GM12878 (cell line): ENCODE results near the gene RORC. TPM values are rescaled to one million over a fixed set of nuclear protein-coding genes. Genes with fewer than 3 reads are reported as not detected.

ENCODE experiments used
- ATAC-seq: fragments of 200-7000 bp; cut with Tn5 transposase; 3 replicates; pipeline ENCODE4 v1.9.1; 2020; ENCODE audit warnings: mild to moderate bottlenecking, moderate library complexity
- BruUV-seq: library from RNA; stranded (reverse); fragments of 400-500 nt; replicated peaks from 2 replicates; lab custom pipeline; 2021; lab: Mats Ljungman, UMichigan
- CTCF ChIA-PET: fragments of 300-600 bp; sonication (Branson Sonifier 250); formaldehyde crosslinking; extraction: SDS; loops from one replicate; lab custom pipeline; 2021; ENCODE audit warnings: inconsistent platforms; lab: Yijun Ruan, JAX
- POLR2A ChIA-PET: fragments of 350-600 bp; formaldehyde crosslinking; extraction: SDS; loops from one replicate; lab custom pipeline; 2021; ENCODE audit warnings: inconsistent platforms; lab: Charles Lee
- RAD21 ChIA-PET: fragments of 300-600 bp; sonication (Branson Sonifier 250); formaldehyde crosslinking; loops from one replicate; lab custom pipeline; 2023; ENCODE audit warnings: antibody characterized with exemption; ENCODE audit not compliant: unreplicated experiment; lab: Charles Lee
- SMC1A ChIA-PET: fragments of 300-600 bp; sonication (Branson Sonifier 250); formaldehyde crosslinking; loops from one replicate; lab custom pipeline; 2023; ENCODE audit not compliant: unreplicated experiment, uncharacterized antibody; lab: Charles Lee
- DNase-seq: peaks from one replicate; pipeline ENCODE4 v3.0.0-alpha.2; 2011; ENCODE audit warnings: low read depth, low spot score
- FAIRE-seq: peaks from 3 replicates; lab custom pipeline; 2011; peaks lifted over from hg19 to GRCh38; lab: Jason Lieb, UNC
- H2AFZ ChIP-seq: 2 replicates; pipeline ENCODE4 v1.6.0; 2011; ENCODE audit warnings: low read depth, low read length, control low read depth; ENCODE audit not compliant: control insufficient read depth
- H3K27ac ChIP-seq: 2 replicates; pipeline ENCODE4 v1.5.1; 2011; ENCODE audit warnings: control low read depth; ENCODE audit not compliant: control insufficient read depth, insufficient read depth
- H3K27me3 ChIP-seq, 2 experiments: replicated peaks in 1 of 2; 2 replicates each; pipeline versions ENCODE4 v1.6.0 to v1.6.1; 2011; ENCODE audit warnings: low read length in 1 of 2; ENCODE audit not compliant: control insufficient read depth in 2 of 2, insufficient read depth in 2 of 2
- H3K36me3 ChIP-seq, 2 experiments: 2 replicates each; pipeline ENCODE4 v1.5.1; 2011; ENCODE audit warnings: low read length in 1 of 2; ENCODE audit not compliant: control insufficient read depth in 2 of 2, insufficient read depth in 2 of 2
- H3K4me1 ChIP-seq: 2 replicates; pipeline ENCODE4 v1.6.1; 2011; ENCODE audit warnings: mild to moderate bottlenecking, low read length, moderate library complexity, mixed read lengths; ENCODE audit not compliant: control insufficient read depth, insufficient read depth
- H3K4me2 ChIP-seq: 2 replicates; pipeline ENCODE4 v1.6.0; 2011; ENCODE audit warnings: control low read depth; ENCODE audit not compliant: control insufficient read depth, insufficient read depth
- H3K4me3 ChIP-seq: fragments of 200-600 bp; sonication (generic); 2 replicates; pipeline ENCODE4 v1.5.1; 2016
- H3K79me2 ChIP-seq: 2 replicates; pipeline ENCODE4 v1.6.0; 2011; ENCODE audit warnings: low read length; ENCODE audit not compliant: control insufficient read depth, insufficient read depth
- H3K9ac ChIP-seq: 2 replicates; pipeline ENCODE4 v1.8.0; 2011; ENCODE audit warnings: low read length, control low read depth, mixed read lengths; ENCODE audit not compliant: control insufficient read depth, insufficient read depth
- H3K9me3 ChIP-seq: replicated peaks from 3 replicates; pipeline ENCODE4 v1.5.1; 2011; ENCODE audit warnings: mild to moderate bottlenecking, low read length; ENCODE audit not compliant: control insufficient read depth, insufficient read depth
- H4K20me1 ChIP-seq: 2 replicates; pipeline ENCODE4 v1.6.0; 2011; ENCODE audit not compliant: control insufficient read depth, insufficient read depth
- CEBPB ChIP-seq, 2 experiments: fragments of 150-350 bp in 1 of 2; IDR thresholded peaks; 2 replicates each; pipeline ENCODE4 v1.6.1; 2012 to 2014; ENCODE audit warnings: low read depth in 2 of 2, low read length in 2 of 2, borderline replicate concordance in 1 of 2, inconsistent platforms in 1 of 2
- GABPA ChIP-seq: IDR thresholded peaks from 2 replicates; pipeline ENCODE4 v1.6.1; 2014; ENCODE audit warnings: antibody characterized with exemption, low read depth, mild to moderate bottlenecking, inconsistent platforms
- HDAC2 ChIP-seq: fragments of 200-600 bp; sonication (generic); IDR thresholded peaks from 2 replicates; pipeline ENCODE4 v1.6.1; 2017
- RB1 ChIP-seq: fragments of 450-650 bp; formaldehyde crosslinking; IDR thresholded peaks from 2 replicates; pipeline ENCODE4 v1.6.1; 2017; ENCODE audit warnings: mild to moderate bottlenecking, borderline replicate concordance
- WRNIP1 ChIP-seq: IDR thresholded peaks from 2 replicates; pipeline ENCODE4 v1.6.1; 2011; ENCODE audit warnings: low read depth, low read length, improper control_type of control experiment, borderline replicate concordance
- WGBS: methylation state at CpG from one replicate; pipeline ENCODE4 v1.1.6; 2016; ENCODE audit warnings: low lambda C conversion rate; ENCODE audit not compliant: insufficient replicate concordance, insufficient coverage; ENCODE audit errors: missing lambda C conversion rate; 5-methylcytosine and 5-hydroxymethylcytosine counted together
- in situ Hi-C: fragments of 300-500 bp; cut with MboI; formaldehyde crosslinking; loops from 9 replicates; pipeline ENCODE4 v1.14.3; 2018; ENCODE audit warnings: mixed read lengths
- intact Hi-C: fragments of 100-400 bp; cut with micrococcal nuclease; formaldehyde crosslinking; loops from one replicate; pipeline ENCODE4 v1.14.2; 2022; ENCODE audit not compliant: unreplicated experiment
- polyA plus RNA-seq, 11 experiments: library from polyadenylated mRNA; depleted of rRNA in 4 of 11; unstranded in 6 of 11; stranded (reverse) in 5 of 11; fragments of >200 nt; fragmentation: Nextera tagmentation in 4 of 11; fragmentation: Illumina TruSeq in 1 of 11; extraction: Ambion mirVana in 4 of 11; extraction: Trizol in 1 of 11; gene quantifications; 1 replicate in 1 of 11; 2 replicates in 10 of 11; pipeline versions ENCODE4 v1.2.1 to v1.2.3, GENCODE V29; 2011 to 2016; ENCODE audit warnings: inconsistent platforms in 2 of 11, missing spikeins in 2 of 11, low read depth in 1 of 11
- total RNA-seq, 4 experiments: library from RNA; depleted of rRNA in 3 of 4; stranded (reverse); fragments of >200 nt in 3 of 4; fragmentation: Illumina TruSeq in 1 of 4; extraction: Trizol in 1 of 4; gene quantifications; 2 replicates each; pipeline versions ENCODE4 v1.2.1 to v1.2.3, GENCODE V29; 2013 to 2021
- TF ChIP-seq, protein P1 (sequence below): IDR thresholded peaks from 2 replicates; pipeline ENCODE4 v1.6.1; 2012; ENCODE audit warnings: low read depth, low read length, improper control_type of control experiment
- TF ChIP-seq, protein P2 (sequence below): fragments of 450-650 bp; IDR thresholded peaks from 2 replicates; pipeline ENCODE4 v1.6.1; 2017; ENCODE audit warnings: low read depth, mild to moderate bottlenecking, moderate library complexity
- TF ChIP-seq, protein P3 (sequence below): IDR thresholded peaks from 2 replicates; pipeline ENCODE4 v1.6.1; 2012; ENCODE audit warnings: low read depth, low read length, improper control_type of control experiment
- TF ChIP-seq, protein P4 (sequence below): fragments of 450-650 bp; IDR thresholded peaks from 2 replicates; pipeline ENCODE4 v1.6.1; 2018; ENCODE audit warnings: borderline replicate concordance, mild to moderate bottlenecking; ENCODE audit not compliant: partially characterized antibody

The RORC gene
- total and polyA plus RNA-seq, 10 of the 15 experiments (the other 5 are each of a cell fraction or from before 2014, with no cell fraction given), result not detected

DNA sequence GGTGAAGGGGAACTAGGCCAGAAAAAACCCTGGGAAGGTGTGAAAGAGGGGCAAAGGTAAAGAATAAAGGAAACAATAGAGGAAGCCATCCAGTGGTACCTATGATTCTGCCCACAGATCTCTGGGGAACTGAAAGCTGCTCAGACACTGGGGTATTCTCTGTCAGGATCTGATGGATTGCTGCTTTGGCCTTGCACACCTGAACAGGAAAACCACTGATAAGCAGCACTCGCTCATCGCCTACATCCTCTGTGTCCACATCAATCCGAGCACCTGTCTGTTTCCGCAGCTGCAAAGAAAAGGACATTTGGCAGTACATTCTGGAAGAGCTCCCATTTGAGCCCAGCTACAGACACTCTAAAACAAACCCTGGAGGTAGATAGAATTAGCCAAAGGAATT lies 51.8 kb downstream of the RORC start (continued):
- TF ChIP-seq, protein P1, sequence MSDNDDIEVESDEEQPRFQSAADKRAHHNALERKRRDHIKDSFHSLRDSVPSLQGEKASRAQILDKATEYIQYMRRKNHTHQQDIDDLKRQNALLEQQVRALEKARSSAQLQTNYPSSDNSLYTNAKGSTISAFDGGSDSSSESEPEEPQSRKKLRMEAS, result no peak
- TF ChIP-seq RB1 (no peak), WRNIP1 (no peak), CEBPB (IDR thresholded peaks at IDR 0.05; ENCODE audit: borderline replicate concordance in 1 of 2, low read depth in 2 of 2, low read length in 2 of 2) (no peak)
- TF ChIP-seq, protein P2, sequence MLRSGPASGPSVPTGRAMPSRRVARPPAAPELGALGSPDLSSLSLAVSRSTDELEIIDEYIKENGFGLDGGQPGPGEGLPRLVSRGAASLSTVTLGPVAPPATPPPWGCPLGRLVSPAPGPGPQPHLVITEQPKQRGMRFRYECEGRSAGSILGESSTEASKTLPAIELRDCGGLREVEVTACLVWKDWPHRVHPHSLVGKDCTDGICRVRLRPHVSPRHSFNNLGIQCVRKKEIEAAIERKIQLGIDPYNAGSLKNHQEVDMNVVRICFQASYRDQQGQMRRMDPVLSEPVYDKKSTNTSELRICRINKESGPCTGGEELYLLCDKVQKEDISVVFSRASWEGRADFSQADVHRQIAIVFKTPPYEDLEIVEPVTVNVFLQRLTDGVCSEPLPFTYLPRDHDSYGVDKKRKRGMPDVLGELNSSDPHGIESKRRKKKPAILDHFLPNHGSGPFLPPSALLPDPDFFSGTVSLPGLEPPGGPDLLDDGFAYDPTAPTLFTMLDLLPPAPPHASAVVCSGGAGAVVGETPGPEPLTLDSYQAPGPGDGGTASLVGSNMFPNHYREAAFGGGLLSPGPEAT, result no peak
- TF ChIP-seq, protein P3, sequence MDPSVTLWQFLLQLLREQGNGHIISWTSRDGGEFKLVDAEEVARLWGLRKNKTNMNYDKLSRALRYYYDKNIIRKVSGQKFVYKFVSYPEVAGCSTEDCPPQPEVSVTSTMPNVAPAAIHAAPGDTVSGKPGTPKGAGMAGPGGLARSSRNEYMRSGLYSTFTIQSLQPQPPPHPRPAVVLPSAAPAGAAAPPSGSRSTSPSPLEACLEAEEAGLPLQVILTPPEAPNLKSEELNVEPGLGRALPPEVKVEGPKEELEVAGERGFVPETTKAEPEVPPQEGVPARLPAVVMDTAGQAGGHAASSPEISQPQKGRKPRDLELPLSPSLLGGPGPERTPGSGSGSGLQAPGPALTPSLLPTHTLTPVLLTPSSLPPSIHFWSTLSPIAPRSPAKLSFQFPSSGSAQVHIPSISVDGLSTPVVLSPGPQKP, result no peak

DNA sequence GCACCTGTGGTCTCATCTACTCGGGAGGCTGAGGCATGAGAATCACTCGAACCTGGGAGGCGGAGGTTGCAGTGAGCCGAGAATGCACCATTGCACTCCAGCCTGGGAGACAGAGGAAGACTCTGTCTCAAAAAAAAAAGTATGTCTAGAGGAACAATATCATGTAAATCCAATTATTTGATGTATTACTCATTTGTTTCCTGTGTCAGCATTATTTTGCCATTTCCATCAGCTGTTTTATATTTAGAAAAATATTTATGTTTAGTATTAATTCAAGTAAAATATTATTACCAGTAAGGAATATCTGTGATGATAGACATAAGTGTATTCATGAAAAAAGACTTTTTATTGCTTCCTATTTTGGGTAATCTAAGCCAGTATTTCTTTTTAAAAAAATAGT lies 54.3 kb downstream of the RORC start:
- BruUV-seq, result no TSS peak
- no peaks in the 10 kb centered on the region for H3K9me3 ChIP-seq
- TF ChIP-seq WRNIP1 (no peak), HDAC2 (no peak), GABPA (no peak)
- TF ChIP-seq, protein P4, sequence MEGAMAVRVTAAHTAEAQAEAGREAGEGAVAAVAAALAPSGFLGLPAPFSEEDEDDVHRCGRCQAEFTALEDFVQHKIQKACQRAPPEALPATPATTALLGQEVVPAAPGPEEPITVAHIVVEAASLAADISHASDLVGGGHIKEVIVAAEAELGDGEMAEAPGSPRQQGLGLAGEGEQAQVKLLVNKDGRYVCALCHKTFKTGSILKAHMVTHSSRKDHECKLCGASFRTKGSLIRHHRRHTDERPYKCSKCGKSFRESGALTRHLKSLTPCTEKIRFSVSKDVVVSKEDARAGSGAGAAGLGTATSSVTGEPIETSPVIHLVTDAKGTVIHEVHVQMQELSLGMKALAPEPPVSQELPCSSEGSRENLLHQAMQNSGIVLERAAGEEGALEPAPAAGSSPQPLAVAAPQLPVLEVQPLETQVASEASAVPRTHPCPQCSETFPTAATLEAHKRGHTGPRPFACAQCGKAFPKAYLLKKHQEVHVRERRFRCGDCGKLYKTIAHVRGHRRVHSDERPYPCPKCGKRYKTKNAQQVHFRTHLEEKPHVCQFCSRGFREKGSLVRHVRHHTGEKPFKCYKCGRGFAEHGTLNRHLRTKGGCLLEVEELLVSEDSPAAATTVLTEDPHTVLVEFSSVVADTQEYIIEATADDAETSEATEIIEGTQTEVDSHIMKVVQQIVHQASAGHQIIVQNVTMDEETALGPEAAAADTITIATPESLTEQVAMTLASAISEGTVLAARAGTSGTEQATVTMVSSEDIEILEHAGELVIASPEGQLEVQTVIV, result no peak
- H3K4me1 ChIP-seq, result no peaks in the 10 kb centered on the region
- POLR2A ChIA-PET, result interaction anchor here (0.6 kb wide), 1 partner anchor 463 kb away, joined by 3 read pairs; no protein-coding TSS in a partner anchor
- H3K4me2 ChIP-seq, result no peak overlapping the region
- DNase-seq (no peak), FAIRE-seq (no peak), ATAC-seq (no peak)
- no peaks in the 10 kb centered on the region for H4K20me1 ChIP-seq
- RAD21 ChIA-PET, result no interaction called here
- in situ Hi-C loops (no loop called here), intact Hi-C loops (no loop called here)
- no peak overlapping the region for H2AFZ ChIP-seq
- H3K79me2 ChIP-seq, result no peaks in the 10 kb centered on the region
- no peak overlapping the region for H3K9ac ChIP-seq
- CTCF ChIA-PET, result interaction anchor here (0.6 to 1.5 kb wide), 2 partner anchors 12 to 107 kb away, joined by 3 to 8 read pairs; no protein-coding TSS in a partner anchor
- 96% methylated on average over 4 of the region's 4 CpGs for WGBS
- SMC1A ChIA-PET, result interaction anchor here (0.9 to 1.2 kb wide), 2 partner anchors 14 to 69 kb away, joined by 3 read pairs; partner anchors contain the start of gene MRPL9
- H3K27ac ChIP-seq, result no peak overlapping the region
- no peak overlapping the region for H3K4me3 ChIP-seq
- no peaks in the 10 kb centered on the region for H3K36me3 ChIP-seq
- H3K27me3 ChIP-seq, result no peaks in the 10 kb centered on the region
